Right atrium auricular region (tissue), 2 donors: Measurements from ENCODE around the gene FABP7. TPM values are rescaled to one million over a fixed set of nuclear protein-coding genes. Genes with fewer than 3 reads are reported as not detected.

Source experiments
- DNase-seq: peaks from one replicate; pipeline ENCODE4 v3.0.0-alpha.2; 2019; ENCODE audit warnings: low spot score
- H3K27ac ChIP-seq, 2 donors: fragments of 200-600 bp; sonication (generic); 1 replicate in 1 of 2; 2 replicates in 1 of 2; pipeline ENCODE4 v1.5.1; 2016 to 2019
- H3K27me3 ChIP-seq, 2 donors: fragments of 200-600 bp; sonication (generic); one replicate each; pipeline versions ENCODE4 v1.5.1 to v1.6.0; 2017 to 2019
- H3K36me3 ChIP-seq: fragments of 200-600 bp; sonication (generic); one replicate; pipeline ENCODE4 v1.5.1; 2016
- H3K4me1 ChIP-seq, 2 donors: fragments of 200-600 bp; sonication (generic); one replicate each; pipeline versions ENCODE4 v1.5.1 to v1.6.0; 2017 to 2019
- H3K4me3 ChIP-seq, 2 donors: fragments of 200-600 bp; sonication (generic); 1 replicate in 1 of 2; 2 replicates in 1 of 2; pipeline ENCODE4 v1.5.1; 2017 to 2019; ENCODE audit warnings: mild to moderate bottlenecking in 1 of 2, moderate library complexity in 1 of 2
- H3K9me3 ChIP-seq, 2 donors: fragments of 200-600 bp; sonication (generic); one replicate each; pipeline ENCODE4 v1.5.1; 2019
- total RNA-seq, 2 donors: library from RNA; depleted of rRNA; stranded (reverse); fragments of >200 nt; gene quantifications; one replicate each; pipeline ENCODE4 v1.1.0, GENCODE V29; 2016
- TF ChIP-seq, protein P1 (sequence below), 2 donors: fragments of 200-600 bp; sonication (generic); IDR thresholded peaks; one replicate each; pipeline ENCODE4 v1.5.1; 2019; ENCODE audit warnings: antibody characterized with exemption in 2 of 2

FABP7 gene
- total RNA-seq, 2 donors from 2014 or later: 0.52 TPM; not detected in 1

DNA sequence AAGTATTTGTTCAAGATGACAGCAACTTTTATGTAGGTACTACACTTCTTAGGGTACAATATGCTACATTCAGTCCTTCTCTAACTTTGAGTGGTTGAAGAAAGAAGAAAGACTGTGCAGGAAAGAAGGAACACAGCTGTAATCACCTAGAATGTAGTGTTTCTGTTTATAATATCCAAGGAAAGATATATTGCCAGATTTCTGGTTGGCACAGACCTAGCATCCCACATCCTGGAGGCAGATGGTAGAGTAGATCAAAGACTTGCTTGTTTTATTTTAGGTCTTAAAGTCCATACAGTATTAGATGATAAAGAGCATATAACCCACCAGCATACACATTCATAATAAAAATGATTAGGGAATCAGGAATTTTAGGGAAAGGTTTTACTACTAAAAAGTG, 13.3 kb upstream of the FABP7 start:
- no peaks in the 10 kb centered on the region for H3K9me3 ChIP-seq
- H3K27ac ChIP-seq: no peak overlapping the region
- no peaks in the 10 kb centered on the region for H3K4me1 ChIP-seq
- no peak overlapping the region for H3K4me3 ChIP-seq
- H3K36me3 ChIP-seq: no peaks in the 10 kb centered on the region
- H3K27me3 ChIP-seq: no peaks in the 10 kb centered on the region
- TF ChIP-seq, protein P1, sequence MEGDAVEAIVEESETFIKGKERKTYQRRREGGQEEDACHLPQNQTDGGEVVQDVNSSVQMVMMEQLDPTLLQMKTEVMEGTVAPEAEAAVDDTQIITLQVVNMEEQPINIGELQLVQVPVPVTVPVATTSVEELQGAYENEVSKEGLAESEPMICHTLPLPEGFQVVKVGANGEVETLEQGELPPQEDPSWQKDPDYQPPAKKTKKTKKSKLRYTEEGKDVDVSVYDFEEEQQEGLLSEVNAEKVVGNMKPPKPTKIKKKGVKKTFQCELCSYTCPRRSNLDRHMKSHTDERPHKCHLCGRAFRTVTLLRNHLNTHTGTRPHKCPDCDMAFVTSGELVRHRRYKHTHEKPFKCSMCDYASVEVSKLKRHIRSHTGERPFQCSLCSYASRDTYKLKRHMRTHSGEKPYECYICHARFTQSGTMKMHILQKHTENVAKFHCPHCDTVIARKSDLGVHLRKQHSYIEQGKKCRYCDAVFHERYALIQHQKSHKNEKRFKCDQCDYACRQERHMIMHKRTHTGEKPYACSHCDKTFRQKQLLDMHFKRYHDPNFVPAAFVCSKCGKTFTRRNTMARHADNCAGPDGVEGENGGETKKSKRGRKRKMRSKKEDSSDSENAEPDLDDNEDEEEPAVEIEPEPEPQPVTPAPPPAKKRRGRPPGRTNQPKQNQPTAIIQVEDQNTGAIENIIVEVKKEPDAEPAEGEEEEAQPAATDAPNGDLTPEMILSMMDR (IDR thresholded peaks at IDR 0.05): no peak
- no peak for DNase-seq

DNA sequence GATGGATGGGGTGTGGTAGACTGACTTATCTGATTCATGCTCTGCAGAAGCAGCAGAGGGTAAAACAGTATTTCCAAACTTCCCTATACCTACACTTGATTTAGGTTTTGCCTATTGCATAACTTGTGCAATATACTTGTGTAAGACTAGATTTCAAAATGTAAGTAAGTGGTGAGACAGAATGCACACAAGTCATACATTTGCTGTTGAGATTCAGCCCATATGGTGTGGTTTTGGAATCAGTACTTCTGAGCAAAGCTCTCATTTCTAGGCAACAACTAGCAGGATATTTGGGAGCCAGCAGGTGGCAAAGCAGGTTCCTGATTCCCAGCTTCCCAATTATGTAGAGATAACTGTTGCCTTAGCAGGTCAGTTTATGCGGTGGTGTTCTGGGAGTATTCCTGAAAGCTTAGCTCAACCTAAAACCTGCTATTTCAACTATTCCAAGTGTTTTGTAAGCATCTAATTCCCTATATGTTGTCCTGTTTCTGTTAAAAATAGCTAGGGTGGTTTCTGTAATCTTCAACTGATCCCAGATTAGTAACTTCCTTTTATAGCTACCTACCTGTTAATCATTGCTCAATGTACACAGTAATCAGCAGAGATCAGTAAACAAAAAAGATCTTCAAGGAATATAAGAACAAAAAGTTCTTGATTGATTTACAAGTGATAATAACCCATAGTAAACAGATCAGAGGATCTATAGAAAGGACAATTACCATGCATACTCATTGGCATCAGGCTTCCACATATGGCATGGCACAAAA, 8.5 kb upstream of the FABP7 start:
- Histone ChIP-seq H3K9me3 (no peaks in the 10 kb centered on the region), H3K36me3 (no peaks in the 10 kb centered on the region), H3K4me1 (no peaks in the 10 kb centered on the region), H3K4me3 (no peak overlapping the region), H3K27ac (no peak overlapping the region), H3K27me3 (no peaks in the 10 kb centered on the region)
- TF ChIP-seq, protein P1 (IDR thresholded peaks at IDR 0.05): no peak
- DNase-seq: no peak

DNA sequence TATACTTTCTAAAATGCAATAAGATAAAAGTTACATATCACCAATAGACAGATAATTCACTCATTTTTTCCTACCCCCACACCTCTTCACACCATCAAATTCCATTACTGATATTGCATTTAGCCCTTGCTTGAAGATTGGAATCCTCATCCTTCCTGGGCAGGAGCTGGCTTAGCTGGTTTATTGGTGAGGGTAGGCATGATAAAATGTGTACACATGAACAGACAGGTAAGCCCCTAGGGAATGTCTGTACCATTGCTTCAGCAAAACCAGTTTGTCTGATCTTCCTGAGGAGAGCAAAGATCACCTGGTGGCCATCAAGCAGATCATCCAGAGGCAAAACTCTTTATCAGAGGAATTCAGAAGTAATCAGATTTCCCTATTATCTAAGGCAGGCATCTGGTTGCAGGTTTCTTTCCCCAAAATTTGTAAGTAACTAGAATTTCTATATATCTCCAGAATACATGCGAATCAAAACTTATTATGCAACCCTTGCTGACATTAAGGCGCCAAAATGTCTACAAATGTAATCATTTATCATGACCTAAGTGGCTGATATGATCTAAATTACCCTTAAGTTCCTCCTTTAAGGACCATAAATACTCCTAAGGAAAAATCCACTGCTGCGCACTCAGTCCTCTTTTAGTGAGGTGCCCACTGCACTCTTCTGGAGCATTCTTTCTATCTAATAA, 6.6 kb upstream of the FABP7 start:
- TF ChIP-seq, protein P1 (IDR thresholded peaks at IDR 0.05): no peak
- Histone ChIP-seq H3K27ac (no peak overlapping the region), H3K27me3 (no peaks in the 10 kb centered on the region), H3K36me3 (no peaks in the 10 kb centered on the region), H3K9me3 (no peaks in the 10 kb centered on the region), H3K4me3 (no peak overlapping the region), H3K4me1 (no peaks in the 10 kb centered on the region)
- DNase-seq: no peak

DNA sequence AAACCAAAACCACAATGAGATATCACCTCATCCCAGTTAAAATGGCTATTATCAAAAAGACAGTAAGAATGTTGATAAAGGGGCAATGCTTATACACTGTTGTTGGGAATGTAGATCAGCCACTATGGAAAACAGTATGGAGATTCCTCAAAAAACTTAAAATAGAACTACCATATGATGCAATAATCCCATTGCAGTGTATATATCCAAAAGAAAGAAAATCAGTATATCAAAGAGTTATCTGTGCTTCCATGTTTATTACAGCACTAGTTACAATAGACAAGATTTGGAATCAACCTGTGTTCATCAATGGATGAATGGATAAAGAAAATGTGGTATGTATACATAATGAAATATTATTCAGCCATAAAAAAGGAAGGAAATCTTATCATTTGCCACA, 3.5 kb upstream of the FABP7 start:
- Histone ChIP-seq H3K9me3 (no peaks in the 10 kb centered on the region), H3K4me3 (no peak overlapping the region), H3K27me3 (no peaks in the 10 kb centered on the region), H3K27ac (no peak overlapping the region), H3K36me3 (no peaks in the 10 kb centered on the region), H3K4me1 (no peaks in the 10 kb centered on the region)
- no peak for DNase-seq
- TF ChIP-seq, protein P1 (IDR thresholded peaks at IDR 0.05): no peak

DNA sequence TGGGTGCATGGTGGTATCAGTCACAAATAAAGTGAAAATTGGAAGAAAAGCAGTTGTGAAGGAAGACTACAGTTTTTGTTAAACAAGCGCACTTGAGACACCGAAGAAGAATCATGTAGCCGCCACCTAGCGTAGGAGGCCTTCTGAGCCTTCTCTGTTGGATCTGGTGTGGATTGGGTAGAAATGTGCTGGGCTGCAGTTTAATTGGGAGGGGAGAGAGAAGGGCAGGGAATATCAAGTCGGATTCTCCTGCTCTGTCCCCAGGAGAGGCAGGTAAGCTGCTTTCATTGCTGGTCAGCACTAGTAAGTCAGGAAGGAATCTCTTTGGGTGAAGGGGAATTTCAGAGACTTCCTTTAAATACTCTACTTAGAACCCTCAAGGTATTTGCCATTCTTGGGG, 1.2 kb upstream of the FABP7 start:
- no peak overlapping the region for H3K4me3 ChIP-seq
- TF ChIP-seq, protein P1 (IDR thresholded peaks at IDR 0.05): no peak
- H3K36me3 ChIP-seq: no peaks in the 10 kb centered on the region
- H3K9me3 ChIP-seq: no peaks in the 10 kb centered on the region
- H3K27ac ChIP-seq: no peak overlapping the region
- no peaks in the 10 kb centered on the region for H3K27me3 ChIP-seq
- DNase-seq: no peak
- no peaks in the 10 kb centered on the region for H3K4me1 ChIP-seq
